WTC11 (cell line): Measurements from ENCODE around the gene COL12A1. TPM values are rescaled to one million over a fixed set of nuclear protein-coding genes. Genes with fewer than 3 reads are reported as not detected.

Source experiments
- ATAC-seq: fragments of 200-7000 bp; cut with Tn5 transposase; 2 replicates; pipeline ENCODE4 v1.10.0; 2021; ENCODE audit warnings: mild to moderate bottlenecking, moderate library complexity
- CTCF ChIA-PET: fragments of 300-600 bp; sonication (Branson Sonifier 250); formaldehyde crosslinking; loops from one replicate; lab custom pipeline; 2021; ENCODE audit warnings: antibody characterized with exemption; lab: Charles Lee
- POLR2A ChIA-PET: fragments of 350-600 bp; sonication (Branson Sonifier 250); formaldehyde crosslinking; loops from one replicate; lab custom pipeline; 2021; ENCODE audit warnings: antibody characterized with exemption; lab: Charles Lee
- DNase-seq: peaks from one replicate; pipeline ENCODE4 v3.0.0; 2021; ENCODE audit warnings: low spot score
- H3K27ac Mint-ChIP-seq: 2 replicates; pipeline ENCODE4 v1.8.0; 2021; ENCODE audit warnings: mixed read lengths
- H3K27me3 Mint-ChIP-seq: 2 replicates; pipeline ENCODE4 v1.8.0; 2021; ENCODE audit warnings: low read depth, mild to moderate bottlenecking, moderate library complexity, mixed read lengths
- H3K36me3 Mint-ChIP-seq: 2 replicates; pipeline ENCODE4 v1.8.0; 2021; ENCODE audit warnings: mixed read lengths
- H3K4me1 Mint-ChIP-seq: 2 replicates; pipeline ENCODE4 v1.8.0; 2022; ENCODE audit warnings: mixed read lengths
- H3K4me3 Mint-ChIP-seq: 2 replicates; pipeline ENCODE4 v1.8.0; 2021; ENCODE audit warnings: mild to moderate bottlenecking, moderate library complexity, mixed read lengths
- H3K9me3 Mint-ChIP-seq: 2 replicates; pipeline ENCODE4 v1.8.0; 2021; ENCODE audit warnings: mixed read lengths
- ATF2 ChIP-seq: sonication (generic); formaldehyde crosslinking; IDR thresholded peaks from 2 replicates; pipeline ENCODE4 v1.8.1; 2022; ENCODE audit warnings: low read depth, missing genetic modification reagents, borderline replicate concordance
- NFE2L1 ChIP-seq: sonication (generic); formaldehyde crosslinking; IDR thresholded peaks from 2 replicates; pipeline ENCODE4 v1.8.1; 2023; ENCODE audit warnings: missing genetic modification reagents
- PRRX2 ChIP-seq: fragments of 250-450 bp; sonication (Bioruptor Pico); IDR thresholded peaks from 2 replicates; pipeline ENCODE4 v1.8.0; 2021; ENCODE audit warnings: mild to moderate bottlenecking
- RORB ChIP-seq: fragments of 250-450 bp; sonication (Bioruptor Pico); IDR thresholded peaks from 2 replicates; pipeline ENCODE4 v1.9.0; 2021; ENCODE audit warnings: mild to moderate bottlenecking
- TEAD4 ChIP-seq: sonication (generic); formaldehyde crosslinking; IDR thresholded peaks from 2 replicates; pipeline ENCODE4 v1.8.0; 2022; ENCODE audit warnings: mild to moderate bottlenecking, missing genetic modification reagents
- ZNF138 ChIP-seq: sonication (generic); formaldehyde crosslinking; conservative IDR thresholded peaks from 2 replicates; pipeline ENCODE4 v1.8.1; 2022; ENCODE audit warnings: mild to moderate bottlenecking, moderate library complexity, missing genetic modification reagents
- ZNF281 ChIP-seq: sonication (generic); formaldehyde crosslinking; IDR thresholded peaks from 2 replicates; pipeline ENCODE4 v1.8.0; 2023; ENCODE audit warnings: mild to moderate bottlenecking, missing genetic modification reagents
- ZNF396 ChIP-seq: fragments of 250-450 bp; sonication (Bioruptor Pico); IDR thresholded peaks from 2 replicates; pipeline ENCODE4 v1.8.0; 2021; ENCODE audit warnings: mild to moderate bottlenecking, moderate library complexity, borderline replicate concordance
- ZNF512 ChIP-seq: sonication (generic); formaldehyde crosslinking; IDR thresholded peaks from 2 replicates; pipeline ENCODE4 v1.8.1; 2022; ENCODE audit warnings: missing genetic modification reagents, borderline replicate concordance
- ZSCAN18 ChIP-seq: fragments of 250-450 bp; sonication (Bioruptor Pico); IDR thresholded peaks from 2 replicates; pipeline ENCODE4 v2.1.2; 2022; ENCODE audit warnings: mild to moderate bottlenecking, moderate library complexity
- total RNA-seq: library from RNA; stranded (reverse); gene quantifications from 3 replicates; pipeline ENCODE4 v1.2.3, GENCODE V29; 2021
- TF ChIP-seq, protein P1 (sequence below): fragments of 250-450 bp; sonication (Bioruptor Pico); IDR thresholded peaks from 2 replicates; pipeline ENCODE4 v1.9.0; 2021; ENCODE audit warnings: mild to moderate bottlenecking, borderline replicate concordance
- TF ChIP-seq, protein P2 (sequence below): fragments of 250-450 bp; sonication (Bioruptor Pico); conservative IDR thresholded peaks from 2 replicates; pipeline ENCODE4 v1.9.0; 2021; ENCODE audit warnings: mild to moderate bottlenecking

The COL12A1 gene
- total RNA-seq, 1 experiment from 2014 or later = 1.1 TPM

DNA sequence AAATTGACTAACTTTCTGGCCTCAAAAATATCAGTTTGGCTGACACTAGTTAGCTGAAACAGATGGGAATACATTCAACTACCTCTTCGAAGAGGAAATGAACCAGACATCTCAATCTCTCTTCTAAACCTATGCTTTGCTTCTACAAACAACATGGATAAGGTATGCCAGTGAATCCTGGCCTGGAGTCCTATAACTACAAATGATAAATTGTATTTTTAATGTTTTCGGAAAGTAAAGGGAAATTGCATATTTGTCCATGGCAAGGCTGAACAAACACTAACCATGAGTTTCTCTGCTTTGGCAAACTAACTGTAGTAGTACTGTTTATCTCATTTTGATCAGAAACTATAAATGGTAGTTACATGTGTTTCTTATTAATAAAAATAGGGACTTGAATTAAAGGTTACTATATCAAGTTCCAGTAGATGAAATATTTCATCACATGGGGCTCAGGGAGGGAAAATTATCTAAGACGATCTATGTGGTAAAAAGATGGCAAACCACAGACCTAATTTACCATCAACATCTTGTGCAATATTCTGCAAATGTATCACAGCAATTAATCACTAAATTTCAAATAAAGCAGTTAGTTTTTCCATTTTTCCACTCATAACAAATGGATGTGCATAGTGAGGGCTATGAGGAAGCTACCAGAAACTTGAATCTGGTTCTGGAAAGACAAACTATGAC, 76.8 kb downstream of the COL12A1 start:
- ChIA-PET POLR2A (no interaction called here), CTCF (no interaction called here)
- Mint-ChIP-seq H3K36me3 (no peaks in the 10 kb centered on the region), H3K4me3 (no peak overlapping the region), H3K9me3 (no peaks in the 10 kb centered on the region), H3K27ac (no peak overlapping the region), H3K27me3 (no peaks in the 10 kb centered on the region), H3K4me1 (peaks cover 5% of the 10 kb centered on the region; the same call in 1 of the 2 replicates)
- no peak for ATAC-seq
- TF ChIP-seq ZNF512 = no peak
- TF ChIP-seq, protein P1, sequence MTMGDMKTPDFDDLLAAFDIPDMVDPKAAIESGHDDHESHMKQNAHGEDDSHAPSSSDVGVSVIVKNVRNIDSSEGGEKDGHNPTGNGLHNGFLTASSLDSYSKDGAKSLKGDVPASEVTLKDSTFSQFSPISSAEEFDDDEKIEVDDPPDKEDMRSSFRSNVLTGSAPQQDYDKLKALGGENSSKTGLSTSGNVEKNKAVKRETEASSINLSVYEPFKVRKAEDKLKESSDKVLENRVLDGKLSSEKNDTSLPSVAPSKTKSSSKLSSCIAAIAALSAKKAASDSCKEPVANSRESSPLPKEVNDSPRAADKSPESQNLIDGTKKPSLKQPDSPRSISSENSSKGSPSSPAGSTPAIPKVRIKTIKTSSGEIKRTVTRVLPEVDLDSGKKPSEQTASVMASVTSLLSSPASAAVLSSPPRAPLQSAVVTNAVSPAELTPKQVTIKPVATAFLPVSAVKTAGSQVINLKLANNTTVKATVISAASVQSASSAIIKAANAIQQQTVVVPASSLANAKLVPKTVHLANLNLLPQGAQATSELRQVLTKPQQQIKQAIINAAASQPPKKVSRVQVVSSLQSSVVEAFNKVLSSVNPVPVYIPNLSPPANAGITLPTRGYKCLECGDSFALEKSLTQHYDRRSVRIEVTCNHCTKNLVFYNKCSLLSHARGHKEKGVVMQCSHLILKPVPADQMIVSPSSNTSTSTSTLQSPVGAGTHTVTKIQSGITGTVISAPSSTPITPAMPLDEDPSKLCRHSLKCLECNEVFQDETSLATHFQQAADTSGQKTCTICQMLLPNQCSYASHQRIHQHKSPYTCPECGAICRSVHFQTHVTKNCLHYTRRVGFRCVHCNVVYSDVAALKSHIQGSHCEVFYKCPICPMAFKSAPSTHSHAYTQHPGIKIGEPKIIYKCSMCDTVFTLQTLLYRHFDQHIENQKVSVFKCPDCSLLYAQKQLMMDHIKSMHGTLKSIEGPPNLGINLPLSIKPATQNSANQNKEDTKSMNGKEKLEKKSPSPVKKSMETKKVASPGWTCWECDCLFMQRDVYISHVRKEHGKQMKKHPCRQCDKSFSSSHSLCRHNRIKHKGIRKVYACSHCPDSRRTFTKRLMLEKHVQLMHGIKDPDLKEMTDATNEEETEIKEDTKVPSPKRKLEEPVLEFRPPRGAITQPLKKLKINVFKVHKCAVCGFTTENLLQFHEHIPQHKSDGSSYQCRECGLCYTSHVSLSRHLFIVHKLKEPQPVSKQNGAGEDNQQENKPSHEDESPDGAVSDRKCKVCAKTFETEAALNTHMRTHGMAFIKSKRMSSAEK (CRISPR knock-in tag) = no peak
- no peak for TF ChIP-seq PRRX2
- no peak for TF ChIP-seq NFE2L1 (CRISPR knock-in tag)
- no peak for TF ChIP-seq RORB (CRISPR knock-in tag)
- TF ChIP-seq ZSCAN18 (CRISPR knock-in tag) = no peak
- TF ChIP-seq, protein P2, sequence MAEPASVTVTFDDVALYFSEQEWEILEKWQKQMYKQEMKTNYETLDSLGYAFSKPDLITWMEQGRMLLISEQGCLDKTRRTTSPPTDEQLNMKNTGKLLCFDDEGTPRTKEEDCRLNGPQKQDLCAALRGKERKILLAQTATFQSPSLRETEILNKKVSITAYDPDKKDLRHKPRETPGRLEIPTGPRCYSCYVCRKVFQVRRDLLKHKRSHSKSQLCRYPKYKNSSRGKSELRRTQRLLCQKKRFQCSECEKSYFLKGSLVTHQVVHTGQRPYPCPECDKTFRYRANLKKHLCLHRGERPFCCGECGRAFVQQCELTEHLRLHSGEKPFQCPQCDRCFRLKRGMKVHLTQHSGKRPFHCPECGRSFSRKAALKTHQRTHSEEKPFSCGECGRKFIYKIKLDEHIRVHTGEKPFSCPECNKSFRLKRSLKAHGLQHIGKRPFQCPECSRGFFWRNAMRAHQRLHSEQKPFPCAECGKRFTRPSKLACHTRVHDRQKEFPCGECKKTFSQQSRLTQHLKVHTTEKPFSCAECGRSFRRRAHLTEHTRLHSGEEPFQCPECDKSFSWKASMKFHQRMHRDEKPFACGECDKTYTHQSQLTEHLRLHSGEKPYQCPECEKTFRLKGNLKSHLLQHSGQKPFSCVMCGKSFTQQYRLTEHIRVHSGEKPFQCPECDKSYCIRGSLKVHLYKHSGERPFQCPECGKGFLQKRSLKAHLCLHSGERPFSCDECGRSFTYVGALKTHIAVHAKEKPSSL (CRISPR knock-in tag) = no peak
- no peak for TF ChIP-seq TEAD4 (CRISPR knock-in tag)
- no peak for TF ChIP-seq ZNF281
- TF ChIP-seq ZNF396 = no peak
- TF ChIP-seq ZNF138 = no peak
- no peak for TF ChIP-seq ATF2 (CRISPR knock-in tag)
- DNase-seq = no peak
